Ascending aorta (tissue), 2 donors: ENCODE measurements around the gene PRELID3B. TPM values are rescaled to one million over a fixed set of nuclear protein-coding genes. Genes with fewer than 3 reads are reported as not detected.

Experiments used
- DNase-seq, 2 donors: peaks; one replicate each; pipeline ENCODE4 v3.0.0-alpha.2; 2019; ENCODE audit warnings: low spot score in 2 of 2
- H3K27ac ChIP-seq, 2 donors: fragments of 200-600 bp; sonication (generic); one replicate each; pipeline ENCODE4 v1.5.1; 2016 to 2017; ENCODE audit warnings: mild to moderate bottlenecking in 1 of 2
- H3K27me3 ChIP-seq: fragments of 200-600 bp; sonication (generic); one replicate; pipeline ENCODE4 v1.5.1; 2017
- H3K36me3 ChIP-seq, 2 donors: fragments of 200-600 bp; sonication (generic); one replicate each; pipeline ENCODE4 v1.5.1; 2016
- H3K4me1 ChIP-seq, 2 donors: fragments of 200-600 bp; sonication (generic); one replicate each; pipeline ENCODE4 v1.5.1; 2016 to 2017; ENCODE audit warnings: mild to moderate bottlenecking in 1 of 2
- H3K4me3 ChIP-seq, 2 donors: fragments of 200-600 bp; sonication (generic); one replicate each; pipeline ENCODE4 v1.5.1; 2016 to 2017; ENCODE audit warnings: mild to moderate bottlenecking in 1 of 2
- H3K9me3 ChIP-seq, 2 donors: fragments of 200-600 bp; sonication (generic); one replicate each; pipeline ENCODE4 v1.5.1; 2016
- intact Hi-C: fragments of 100-400 bp; cut with DNase I; formaldehyde crosslinking; loops from one replicate; pipeline ENCODE4 v1.15.1; 2023
- total RNA-seq: library from RNA; depleted of rRNA; stranded (reverse); fragments of >200 nt; gene quantifications from one replicate; pipeline ENCODE4 v1.1.0, GENCODE V29; 2016
- TF ChIP-seq, protein P1 (sequence below), 3 experiments: fragments of 200-600 bp in 2 of 3; fragments of 450-650 bp in 1 of 3; sonication (generic) in 2 of 3; IDR thresholded peaks; one replicate each; pipeline ENCODE4 v1.5.1; 2016 to 2019; ENCODE audit warnings: antibody characterized with exemption in 3 of 3, mild to moderate bottlenecking in 1 of 3, moderate library complexity in 1 of 3

Gene PRELID3B
- total RNA-seq, 1 donor from 2014 or later = 13.4 TPM

DNA sequence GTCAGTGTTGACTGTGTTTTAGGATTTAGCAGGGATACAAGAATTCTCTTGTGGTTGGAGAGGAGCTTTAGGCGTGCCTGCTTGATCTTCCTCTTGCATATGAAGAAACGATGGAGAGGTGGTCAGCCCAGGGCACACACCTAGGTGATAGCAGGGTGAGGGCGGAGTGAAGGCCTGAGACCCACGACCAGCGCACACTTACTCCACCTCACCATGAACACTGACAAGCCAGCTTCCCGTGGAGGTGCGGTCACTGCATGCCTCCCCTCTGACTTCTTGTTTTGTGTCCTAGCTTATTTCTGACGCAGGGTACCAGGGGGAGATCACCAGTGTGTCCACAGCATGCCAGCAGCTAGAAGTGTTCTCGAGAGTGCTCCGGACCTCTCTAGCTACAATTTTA is 53.4 kb downstream of the PRELID3B start:
- Histone ChIP-seq H3K27ac (no peak overlapping the region), H3K4me1 (no peaks in the 10 kb centered on the region), H3K4me3 (no peak overlapping the region), H3K9me3 (no peaks in the 10 kb centered on the region), H3K27me3 (no peaks in the 10 kb centered on the region), H3K36me3 (peaks cover 60 to 79% of the 10 kb centered on the region in 2 donors)
- DNase-seq = peak in 1 of 2 donors; percentile 34
- TF ChIP-seq, protein P1, sequence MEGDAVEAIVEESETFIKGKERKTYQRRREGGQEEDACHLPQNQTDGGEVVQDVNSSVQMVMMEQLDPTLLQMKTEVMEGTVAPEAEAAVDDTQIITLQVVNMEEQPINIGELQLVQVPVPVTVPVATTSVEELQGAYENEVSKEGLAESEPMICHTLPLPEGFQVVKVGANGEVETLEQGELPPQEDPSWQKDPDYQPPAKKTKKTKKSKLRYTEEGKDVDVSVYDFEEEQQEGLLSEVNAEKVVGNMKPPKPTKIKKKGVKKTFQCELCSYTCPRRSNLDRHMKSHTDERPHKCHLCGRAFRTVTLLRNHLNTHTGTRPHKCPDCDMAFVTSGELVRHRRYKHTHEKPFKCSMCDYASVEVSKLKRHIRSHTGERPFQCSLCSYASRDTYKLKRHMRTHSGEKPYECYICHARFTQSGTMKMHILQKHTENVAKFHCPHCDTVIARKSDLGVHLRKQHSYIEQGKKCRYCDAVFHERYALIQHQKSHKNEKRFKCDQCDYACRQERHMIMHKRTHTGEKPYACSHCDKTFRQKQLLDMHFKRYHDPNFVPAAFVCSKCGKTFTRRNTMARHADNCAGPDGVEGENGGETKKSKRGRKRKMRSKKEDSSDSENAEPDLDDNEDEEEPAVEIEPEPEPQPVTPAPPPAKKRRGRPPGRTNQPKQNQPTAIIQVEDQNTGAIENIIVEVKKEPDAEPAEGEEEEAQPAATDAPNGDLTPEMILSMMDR (IDR thresholded peaks at IDR 0.05) = no peak
- intact Hi-C loops = no loop called here

DNA sequence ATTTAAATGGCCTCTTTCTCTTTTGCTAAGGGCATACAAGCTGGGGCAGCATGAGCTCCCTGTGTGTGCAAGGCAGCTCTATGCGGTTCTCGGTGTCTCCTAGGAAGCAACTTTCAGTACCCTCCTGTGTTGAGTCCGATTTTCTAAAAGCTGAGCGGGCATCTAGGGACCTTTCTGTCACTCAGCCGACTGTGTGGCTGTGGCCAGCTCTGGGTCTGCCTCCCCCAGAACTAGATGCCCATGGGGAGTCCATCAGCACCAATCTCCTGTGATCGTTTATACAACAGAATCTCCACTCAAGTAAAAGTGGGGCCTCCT is 54.1 kb downstream of the PRELID3B start:
- H3K27ac ChIP-seq = no peak overlapping the region
- H3K27me3 ChIP-seq = no peaks in the 10 kb centered on the region
- no peaks in the 10 kb centered on the region for H3K9me3 ChIP-seq
- peaks cover 54 to 72% of the 10 kb centered on the region in 2 donors for H3K36me3 ChIP-seq
- TF ChIP-seq, protein P1 (IDR thresholded peaks at IDR 0.05) = no peak
- peaks cover 0 to 4% of the 10 kb centered on the region in 2 donors for H3K4me1 ChIP-seq
- intact Hi-C loops = no loop called here
- H3K4me3 ChIP-seq = no peak overlapping the region
- DNase-seq = no peak

DNA sequence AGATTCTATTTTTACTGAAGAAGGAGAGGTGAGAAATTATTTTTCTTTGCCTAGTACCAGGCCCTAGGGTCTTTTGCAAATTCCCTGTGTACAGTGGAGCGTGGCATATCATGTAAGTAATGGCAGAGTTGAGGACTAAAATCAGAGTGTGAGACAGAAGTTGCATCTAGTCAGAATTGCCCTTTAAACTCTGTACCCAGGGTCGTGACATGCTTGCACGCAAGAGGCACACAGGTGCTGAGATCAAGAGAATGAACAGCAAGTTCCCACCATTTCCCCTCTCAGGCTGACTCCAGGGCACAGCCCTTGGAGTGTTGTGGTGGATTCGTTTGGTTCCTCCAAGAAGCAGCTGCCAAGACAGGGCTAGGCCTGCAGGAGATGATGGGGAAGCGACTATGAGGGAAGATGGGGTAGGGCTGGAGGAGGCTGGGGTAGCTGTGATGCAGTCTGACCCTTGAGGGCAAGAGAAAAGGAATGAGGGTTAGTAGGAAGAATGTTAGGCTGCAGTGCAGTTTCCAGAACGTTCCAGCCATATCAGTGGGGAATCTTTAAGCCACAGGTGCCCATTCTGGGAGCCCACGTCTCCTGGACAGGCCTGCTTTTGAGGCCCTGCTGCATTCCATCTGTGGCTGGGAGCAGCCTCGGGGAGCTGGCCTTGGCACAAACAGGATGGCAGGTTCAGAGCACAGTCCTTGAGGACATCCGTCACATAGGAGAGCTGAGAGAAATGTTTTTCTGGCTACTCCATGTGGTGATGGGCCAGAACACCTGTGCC is 54.6 kb downstream of the PRELID3B start:
- DNase-seq = peak in 1 of 2 donors; percentile 37
- intact Hi-C loops = no loop called here
- Histone ChIP-seq H3K27me3 (no peaks in the 10 kb centered on the region), H3K36me3 (peaks cover 48 to 67% of the 10 kb centered on the region in 2 donors), H3K27ac (no peak overlapping the region), H3K4me1 (peaks cover 0 to 4% of the 10 kb centered on the region in 2 donors), H3K4me3 (no peak overlapping the region), H3K9me3 (no peaks in the 10 kb centered on the region)
- TF ChIP-seq, protein P1 (IDR thresholded peaks at IDR 0.05) = no peak

DNA sequence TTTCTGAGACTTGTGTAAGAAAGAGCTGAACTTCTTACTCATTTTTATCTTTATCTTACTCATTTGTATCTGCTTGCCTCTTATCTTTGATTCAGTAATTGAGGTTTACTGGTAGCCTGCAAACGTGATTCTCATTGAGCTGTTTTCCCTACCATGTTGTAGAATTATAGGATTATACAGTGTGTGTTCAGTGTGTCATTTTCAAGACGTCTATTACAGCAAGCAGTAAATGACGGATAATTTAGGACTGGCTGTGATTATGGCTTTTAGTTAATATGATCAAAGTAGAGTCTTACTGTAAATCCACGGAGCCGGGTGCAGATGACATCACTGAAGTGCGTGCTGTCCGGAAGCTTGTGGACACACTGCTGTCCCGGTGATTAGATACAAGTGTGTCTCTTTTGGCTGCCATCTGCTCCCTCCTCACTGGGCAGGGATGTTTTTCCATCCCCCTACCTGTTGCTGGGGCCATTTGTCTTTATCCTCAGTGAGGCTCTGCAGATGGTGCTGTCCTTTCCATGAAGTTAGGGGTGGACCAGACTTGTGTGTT is 55.5 kb downstream of the PRELID3B start:
- Histone ChIP-seq H3K4me1 (peaks cover 3 to 12% of the 10 kb centered on the region in 2 donors), H3K9me3 (no peaks in the 10 kb centered on the region), H3K4me3 (no peak overlapping the region), H3K36me3 (peaks cover 42 to 60% of the 10 kb centered on the region in 2 donors), H3K27me3 (no peaks in the 10 kb centered on the region), H3K27ac (no peak overlapping the region)
- intact Hi-C loops = no loop called here
- TF ChIP-seq, protein P1 (IDR thresholded peaks at IDR 0.05) = no peak
- DNase-seq = peak in 1 of 2 donors; percentile 35

DNA sequence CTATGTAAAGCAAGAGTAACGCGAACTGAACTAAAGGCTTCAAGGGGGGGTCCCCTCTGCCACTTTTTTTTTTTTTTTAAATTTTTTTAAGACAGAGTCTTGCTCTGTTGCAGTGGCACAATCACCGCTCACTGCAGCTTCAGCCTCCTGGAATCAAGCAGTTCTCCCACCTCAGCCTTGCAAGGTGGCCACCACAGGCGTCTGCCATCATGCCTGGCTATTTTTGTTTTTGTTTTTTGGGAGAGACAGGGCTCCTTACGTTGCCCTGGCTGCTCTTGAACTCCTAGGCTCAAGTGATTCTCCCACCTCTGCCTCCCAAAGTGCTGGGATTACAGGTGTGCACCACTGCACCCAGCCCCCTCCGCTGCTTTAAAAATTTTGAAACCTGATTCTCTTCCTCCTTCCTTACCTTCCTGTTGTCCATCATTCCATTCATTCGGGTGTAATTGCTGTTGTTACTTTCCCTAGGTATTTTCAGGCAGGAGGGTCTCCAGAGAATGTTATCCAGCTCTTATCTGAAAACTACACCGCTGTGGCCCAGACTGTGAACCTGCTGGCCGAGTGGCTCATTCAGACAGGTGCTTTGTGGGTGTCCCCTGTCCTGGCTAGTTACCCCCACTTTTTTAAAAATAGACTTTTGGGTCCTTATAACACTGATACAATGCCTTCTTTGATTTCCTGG is 56.2 kb downstream of the PRELID3B start:
- intact Hi-C loops = no loop called here
- Histone ChIP-seq H3K4me3 (no peak overlapping the region), H3K9me3 (no peaks in the 10 kb centered on the region), H3K4me1 (peaks cover 3 to 12% of the 10 kb centered on the region in 2 donors), H3K36me3 (peaks cover 37 to 54% of the 10 kb centered on the region in 2 donors), H3K27me3 (no peaks in the 10 kb centered on the region), H3K27ac (no peak overlapping the region)
- peak in 1 of 2 donors; percentile 19 for DNase-seq
- TF ChIP-seq, protein P1 (IDR thresholded peaks at IDR 0.05) = no peak
